Activated naive CD4-positive, alpha-beta T cell treated with anti-CD3 and anti-CD28 coated beads, Interleukin-2, amount 50 U/mL, for 72 hours (primary cell): ENCODE measurements around the gene THOC1. TPM values are rescaled to one million over a fixed set of nuclear protein-coding genes. Genes with fewer than 3 reads are reported as not detected.
"Not testable (repeated sequence)": the region's sequence is repeated elsewhere in the genome, so short reads cannot be mapped to it uniquely, and the experiment has no call there.

Experiments used
- ATAC-seq, 2 donors: fragments of 150-1000 bp; cut with Tn5 transposase; 2 replicates each; pipeline ENCODE4 v1.10.0; 2021; ENCODE audit warnings: mild to moderate bottlenecking in 2 of 2, moderate library complexity in 2 of 2
- DNase-seq, 2 donors: peaks; one replicate each; pipeline ENCODE4 v3.0.0; 2021 to 2022; ENCODE audit warnings: low spot score in 2 of 2
- H3K27ac Mint-ChIP-seq, 2 donors: one replicate each; pipeline ENCODE4 v1.8.0; 2022; ENCODE audit warnings: mild to moderate bottlenecking in 2 of 2, mixed read lengths in 2 of 2
- H3K36me3 Mint-ChIP-seq, 2 donors: one replicate each; pipeline ENCODE4 v1.8.0; 2022; ENCODE audit warnings: mixed read lengths in 2 of 2
- H3K9me3 Mint-ChIP-seq, 2 donors: one replicate each; pipeline ENCODE4 v1.8.0; 2022; ENCODE audit warnings: mixed read lengths in 2 of 2
- total RNA-seq, 2 donors: library from RNA; stranded (reverse); gene quantifications; one replicate each; pipeline ENCODE4 v1.2.3, GENCODE V29; 2022

Gene THOC1
- total RNA-seq, 2 donors from 2014 or later = 84.6 to 107 TPM

DNA sequence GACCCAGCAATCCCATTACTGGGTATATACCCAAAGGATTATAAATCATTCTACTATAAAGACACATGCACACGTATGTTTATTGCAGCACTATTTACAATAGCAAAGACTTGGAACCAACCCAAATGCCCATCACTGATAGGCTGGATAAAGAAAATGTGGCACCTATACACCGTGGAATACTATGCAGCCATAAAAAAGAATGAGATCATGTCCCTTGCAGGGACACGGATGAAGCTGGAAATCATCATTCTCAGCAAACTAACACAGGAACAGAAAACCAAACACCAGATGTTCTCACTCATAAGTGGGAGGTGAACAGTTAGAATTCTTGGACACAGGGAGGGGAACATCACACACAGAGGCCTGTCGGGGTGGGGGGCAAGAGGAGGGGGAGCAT lies 22.1 kb upstream of the THOC1 start:
- not testable (repeated sequence) for H3K9me3 Mint-ChIP-seq, H3K27ac Mint-ChIP-seq, DNase-seq, H3K36me3 Mint-ChIP-seq, ATAC-seq

DNA sequence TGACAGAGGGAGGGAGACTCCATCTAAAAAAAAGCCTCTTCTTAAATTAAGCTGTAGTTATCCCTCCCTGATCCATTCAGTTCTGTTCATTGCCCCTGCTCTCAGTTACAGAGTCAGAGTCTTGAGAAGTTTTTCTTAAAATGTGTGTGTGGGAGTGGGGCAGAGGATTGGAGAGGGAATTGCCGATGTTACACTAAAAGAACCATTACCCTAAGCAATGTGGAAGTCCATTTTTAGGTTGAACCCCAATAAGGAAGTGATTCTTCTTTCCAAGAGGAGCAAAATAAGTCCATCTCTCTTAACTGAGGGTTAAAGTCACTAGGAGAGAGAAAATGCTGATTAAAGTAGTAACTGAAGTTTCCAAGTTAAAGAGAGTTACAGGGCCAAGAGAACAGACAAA lies 21.2 kb upstream of the THOC1 start:
- ATAC-seq (no peak), DNase-seq (no peak)
- no peak overlapping the region for H3K27ac Mint-ChIP-seq
- no peaks in the 10 kb centered on the region for H3K36me3 Mint-ChIP-seq
- no peaks in the 10 kb centered on the region for H3K9me3 Mint-ChIP-seq

DNA sequence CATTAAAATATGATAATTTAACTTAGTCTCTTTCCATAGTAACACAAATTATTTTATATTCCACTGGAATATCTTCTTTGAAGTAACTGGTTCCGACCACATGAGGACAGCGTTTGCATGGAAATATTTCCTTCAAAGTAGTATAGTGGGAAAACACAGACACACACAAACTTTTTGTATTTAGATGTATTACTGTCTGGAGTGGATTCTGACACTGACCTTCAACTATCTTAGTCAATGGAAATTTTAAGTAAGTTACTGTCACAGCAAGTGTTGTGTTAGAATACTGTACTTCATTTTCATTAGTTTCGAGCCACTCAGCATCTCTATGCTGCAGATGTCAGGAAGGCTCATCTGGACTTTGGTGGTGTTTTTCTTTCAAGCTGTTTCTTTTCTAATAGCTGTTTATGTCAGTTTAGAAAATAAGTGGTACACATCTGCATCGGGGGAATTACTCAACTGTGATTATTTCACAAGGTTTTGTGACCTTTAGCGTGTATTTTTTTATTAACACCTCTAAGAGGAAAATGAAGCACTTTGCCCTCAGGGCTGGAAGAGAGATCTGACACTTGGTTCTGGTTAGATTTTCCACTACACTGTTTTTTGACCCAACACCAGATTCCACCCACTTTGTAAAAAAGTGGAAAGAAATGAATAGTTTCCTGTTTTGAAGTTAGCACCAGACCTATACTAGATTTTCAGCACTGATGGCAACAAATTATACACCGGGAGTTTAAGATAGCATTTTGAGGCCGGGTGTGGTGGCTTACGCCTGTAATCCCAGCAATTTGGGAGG lies 18.9 kb upstream of the THOC1 start:
- no peaks in the 10 kb centered on the region for H3K36me3 Mint-ChIP-seq
- no peak for DNase-seq
- no peak overlapping the region for H3K27ac Mint-ChIP-seq
- ATAC-seq = no peak
- no peaks in the 10 kb centered on the region for H3K9me3 Mint-ChIP-seq

DNA sequence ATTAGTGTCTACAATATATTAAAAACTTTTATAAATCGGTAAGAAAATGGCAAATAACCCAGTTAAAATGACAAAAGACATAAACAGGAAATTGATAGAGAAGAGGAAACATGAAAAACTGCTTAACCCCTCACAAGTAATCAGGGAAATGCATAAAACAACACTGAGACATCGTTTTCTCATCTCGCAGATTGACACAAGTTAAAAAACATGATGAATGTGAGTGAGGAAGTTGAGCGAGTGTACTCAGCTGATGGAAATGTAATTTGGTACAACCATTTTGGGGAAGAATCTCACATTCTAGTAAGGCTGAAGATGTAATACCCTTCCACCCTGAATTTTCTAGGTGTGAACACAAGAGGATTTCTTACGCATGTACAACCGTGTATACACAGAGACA lies 18.0 kb upstream of the THOC1 start:
- no peak for DNase-seq
- H3K9me3 Mint-ChIP-seq = no peaks in the 10 kb centered on the region
- ATAC-seq = no peak
- H3K36me3 Mint-ChIP-seq = no peaks in the 10 kb centered on the region
- H3K27ac Mint-ChIP-seq = no peak overlapping the region

DNA sequence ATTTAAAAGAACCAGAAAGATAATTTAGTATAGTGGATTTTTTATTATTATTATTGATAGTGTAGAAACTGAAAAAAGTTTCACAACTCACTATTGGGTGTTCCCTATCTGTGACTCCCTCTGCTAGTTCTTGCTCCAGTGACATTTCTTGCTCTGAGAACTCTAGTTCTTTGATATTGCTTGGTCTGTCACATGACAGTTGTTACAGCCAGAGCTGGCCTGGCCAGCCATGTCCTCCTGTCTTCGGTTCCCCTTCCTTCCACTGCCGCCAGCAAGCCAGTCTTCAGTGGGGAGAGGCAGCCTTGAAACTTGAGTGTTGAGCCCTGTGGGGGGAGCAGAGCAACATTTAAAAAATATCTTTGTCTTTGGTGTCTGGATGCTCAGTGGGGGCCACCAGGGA lies 7.6 kb upstream of the THOC1 start:
- ATAC-seq (no peak), DNase-seq (no peak)
- Mint-ChIP-seq H3K9me3 (no peaks in the 10 kb centered on the region), H3K27ac (no peak overlapping the region), H3K36me3 (no peaks in the 10 kb centered on the region)

DNA sequence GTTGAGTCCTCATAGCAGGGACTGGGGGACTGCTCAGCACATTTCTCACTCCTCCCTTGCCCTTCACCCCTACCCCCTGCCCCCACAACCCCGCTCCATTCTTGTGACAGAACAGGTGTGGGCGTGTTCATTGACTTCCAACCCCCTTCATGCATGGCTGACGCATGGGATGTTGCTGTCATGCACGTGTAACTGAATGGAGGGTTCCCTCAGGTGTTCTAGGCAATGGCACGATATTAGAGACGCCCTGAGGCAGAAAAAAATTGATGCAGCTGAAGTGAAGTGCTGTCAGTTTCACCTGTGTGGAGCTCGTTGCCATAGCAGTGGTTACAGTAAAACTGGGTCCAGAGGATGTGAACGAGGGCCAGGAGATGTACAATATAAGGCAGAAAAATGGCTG lies 6.5 kb upstream of the THOC1 start:
- Mint-ChIP-seq H3K27ac (no peak overlapping the region), H3K9me3 (no peaks in the 10 kb centered on the region), H3K36me3 (no peaks in the 10 kb centered on the region)
- DNase-seq (no peak), ATAC-seq (no peak)

DNA sequence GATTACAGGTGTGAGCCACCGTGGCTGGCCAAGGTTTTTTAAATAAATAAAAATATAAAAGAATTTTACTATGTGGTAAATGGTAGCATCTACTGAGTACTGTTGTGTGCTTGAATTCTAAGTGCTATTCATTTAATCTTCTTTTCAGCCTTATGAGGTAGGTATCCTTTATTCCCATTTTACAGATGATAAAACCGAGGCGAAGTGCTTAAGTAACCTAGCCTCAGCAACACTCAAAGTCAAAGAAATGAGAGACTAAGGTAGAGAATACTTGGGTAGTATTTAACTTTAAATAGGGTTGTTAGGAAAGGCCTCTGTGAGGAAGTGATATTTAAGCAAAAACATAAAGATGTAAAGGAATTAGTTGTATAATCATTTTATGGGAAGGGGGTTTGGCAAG lies 5.7 kb upstream of the THOC1 start:
- Mint-ChIP-seq H3K36me3 (peaks cover 1 to 2% of the 10 kb centered on the region in 2 donors), H3K27ac (no peak overlapping the region), H3K9me3 (no peaks in the 10 kb centered on the region)
- no peak for DNase-seq
- ATAC-seq = no peak

DNA sequence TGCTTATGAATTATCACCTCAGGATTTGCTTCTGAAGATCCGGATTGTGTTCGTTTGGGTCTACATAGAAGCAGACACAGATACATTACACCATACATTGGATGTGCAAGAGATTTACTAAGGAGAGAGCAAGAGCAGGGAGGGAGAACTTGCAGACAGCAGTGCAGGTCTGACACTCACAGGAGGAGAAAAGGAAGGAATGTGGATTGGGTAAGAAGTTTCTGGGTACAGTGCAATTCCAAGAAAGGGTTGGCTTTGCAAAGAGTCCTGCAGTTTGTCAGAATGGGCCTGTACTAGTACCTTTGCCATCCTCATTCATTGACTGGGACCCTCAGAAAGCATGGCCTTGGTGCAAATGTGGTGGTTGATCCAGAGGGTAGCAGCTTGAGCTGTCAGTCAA lies 4.8 kb upstream of the THOC1 start:
- DNase-seq (no peak), ATAC-seq (no peak)
- Mint-ChIP-seq H3K27ac (no peak overlapping the region), H3K36me3 (peaks cover 9 to 10% of the 10 kb centered on the region in 2 donors), H3K9me3 (no peaks in the 10 kb centered on the region)

DNA sequence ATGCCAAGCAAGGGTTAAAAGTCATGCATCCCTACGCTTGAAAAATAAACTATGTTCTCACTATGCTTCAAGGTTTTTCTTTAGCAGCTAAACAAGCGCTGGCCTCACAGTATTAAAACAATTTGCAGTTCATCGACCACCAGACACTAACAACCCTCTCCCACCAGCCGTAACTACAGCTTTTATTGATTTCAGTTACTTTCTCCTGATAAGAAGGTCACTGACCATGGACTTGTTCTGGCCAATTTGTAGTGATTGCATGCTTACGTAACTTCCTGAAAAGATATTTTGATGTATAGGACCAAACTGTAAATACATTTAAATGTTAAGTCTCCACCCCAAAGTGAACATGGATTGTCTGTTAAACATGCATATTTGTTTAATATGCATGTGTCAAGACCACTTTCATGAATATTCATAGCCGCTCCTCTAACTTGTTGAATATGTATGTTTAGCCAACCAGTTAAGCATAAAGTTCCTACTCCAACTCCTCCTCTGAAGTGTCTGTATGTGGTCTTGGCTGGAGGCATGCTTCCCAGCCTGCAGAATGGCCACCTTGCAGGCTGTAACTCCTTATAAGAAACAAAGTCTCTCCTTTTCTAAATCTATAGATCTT lies 1.7 kb upstream of the THOC1 start:
- Mint-ChIP-seq H3K27ac (peak overlapping the region in 1 of 2 donors; percentile 37), H3K9me3 (no peaks in the 10 kb centered on the region), H3K36me3 (peaks cover 9 to 20% of the 10 kb centered on the region in 2 donors)
- ATAC-seq = no peak
- DNase-seq = no peak

DNA sequence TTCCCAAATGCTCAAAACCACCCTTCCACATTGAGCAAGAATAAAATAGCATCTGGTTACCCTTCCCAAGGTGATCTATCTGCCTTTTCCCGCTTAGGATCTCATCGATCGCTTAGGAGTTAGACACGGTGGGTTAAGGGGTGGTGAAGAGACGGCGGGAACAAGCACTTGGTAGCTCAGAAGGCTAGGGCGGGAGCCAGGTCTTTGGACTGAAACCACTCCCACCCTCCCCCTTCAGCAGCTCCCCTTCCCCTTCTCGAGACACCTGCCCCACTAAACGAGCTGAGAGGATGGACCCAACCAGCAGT lies 513 bp downstream of the THOC1 start:
- Mint-ChIP-seq H3K9me3 (no peaks in the 10 kb centered on the region), H3K36me3 (peaks cover 17 to 28% of the 10 kb centered on the region in 2 donors), H3K27ac (peak overlapping the region; percentile 99 to 100)
- ATAC-seq (no peak), DNase-seq (no peak)

DNA sequence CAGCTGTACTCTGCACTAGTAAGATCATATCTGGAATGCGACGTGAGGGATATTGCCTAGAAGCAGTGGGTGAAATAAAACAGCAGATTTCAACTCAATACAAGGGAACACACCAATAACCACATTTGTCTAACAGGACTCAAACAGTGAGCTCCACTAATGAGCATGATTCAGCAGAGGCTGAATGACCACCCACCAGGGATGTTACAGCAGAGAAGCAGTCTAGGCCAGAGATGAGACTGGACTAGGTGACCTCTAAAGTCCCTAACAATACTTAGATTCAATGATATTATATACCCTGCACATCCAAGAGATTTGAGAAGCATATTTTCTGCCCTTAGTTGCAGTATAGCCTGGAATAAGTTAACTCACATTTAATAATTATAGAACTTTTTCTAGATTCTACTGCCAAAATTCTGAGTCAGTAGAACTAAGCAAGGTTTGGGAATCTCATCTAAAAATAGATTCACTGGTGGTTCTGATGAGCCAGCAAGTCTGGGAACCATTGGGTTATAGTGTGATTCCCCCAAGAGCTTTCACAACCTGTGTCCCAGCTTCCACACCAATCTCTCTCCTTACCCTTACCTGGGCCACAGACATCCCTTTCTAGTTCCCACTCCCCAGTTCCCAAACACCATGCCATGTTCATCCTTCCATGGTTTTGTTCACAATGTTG lies 6.3 kb downstream of the THOC1 start:
- H3K9me3 Mint-ChIP-seq = no peaks in the 10 kb centered on the region

DNA sequence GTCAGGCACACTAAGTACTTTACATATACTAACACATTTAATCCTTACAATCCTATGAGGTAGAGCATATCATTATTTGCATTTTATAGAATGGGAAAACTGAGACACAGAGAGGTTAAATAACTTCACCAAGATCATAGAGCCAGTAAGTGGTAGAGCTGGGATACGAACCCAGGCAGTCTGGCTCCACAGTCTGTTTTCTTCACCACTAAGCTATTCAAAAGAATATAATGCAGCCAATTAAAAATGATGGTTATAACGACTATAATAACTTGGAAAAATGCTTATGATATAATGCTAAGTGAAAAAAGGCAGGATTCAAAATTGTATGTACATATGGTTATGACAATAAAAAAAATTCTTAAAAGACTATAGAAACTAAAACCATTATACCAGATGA lies 7.3 kb downstream of the THOC1 start:
- no peaks in the 10 kb centered on the region for H3K9me3 Mint-ChIP-seq
- DNase-seq (no peak), ATAC-seq (no peak)
- no peak overlapping the region for H3K27ac Mint-ChIP-seq
- peaks cover 18 to 30% of the 10 kb centered on the region in 2 donors for H3K36me3 Mint-ChIP-seq

More for the DNA sequence above, 6.3 kb downstream of the THOC1 start:
- ATAC-seq (no peak), DNase-seq (no peak)
- Mint-ChIP-seq H3K27ac (peak overlapping the region in 1 of 2 donors; percentile 5), H3K36me3 (peaks cover 10 to 28% of the 10 kb centered on the region in 2 donors)

DNA sequence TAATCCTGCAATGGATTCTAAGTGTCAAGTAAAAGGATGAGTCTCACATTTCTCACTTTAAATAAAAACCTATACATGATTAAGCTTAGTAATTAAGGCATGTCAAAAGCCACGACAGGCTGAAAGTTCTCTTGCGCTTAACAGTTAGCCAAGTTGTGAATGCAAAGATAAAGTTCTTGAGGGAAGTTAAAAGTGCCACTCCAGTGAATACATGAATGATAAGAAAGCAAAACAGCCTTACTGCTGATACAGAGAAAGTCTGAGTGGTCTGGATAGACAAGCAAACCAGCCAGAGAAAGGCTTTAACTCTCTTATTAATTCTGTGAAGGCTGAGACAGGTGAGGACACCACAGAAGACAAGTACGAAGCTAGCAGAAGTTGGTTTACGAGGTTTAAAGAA lies 12.7 kb downstream of the THOC1 start:
- ATAC-seq (no peak), DNase-seq (no peak)
- H3K36me3 Mint-ChIP-seq = peaks cover 21 to 37% of the 10 kb centered on the region in 2 donors
- no peak overlapping the region for H3K27ac Mint-ChIP-seq
- no peaks in the 10 kb centered on the region for H3K9me3 Mint-ChIP-seq

DNA sequence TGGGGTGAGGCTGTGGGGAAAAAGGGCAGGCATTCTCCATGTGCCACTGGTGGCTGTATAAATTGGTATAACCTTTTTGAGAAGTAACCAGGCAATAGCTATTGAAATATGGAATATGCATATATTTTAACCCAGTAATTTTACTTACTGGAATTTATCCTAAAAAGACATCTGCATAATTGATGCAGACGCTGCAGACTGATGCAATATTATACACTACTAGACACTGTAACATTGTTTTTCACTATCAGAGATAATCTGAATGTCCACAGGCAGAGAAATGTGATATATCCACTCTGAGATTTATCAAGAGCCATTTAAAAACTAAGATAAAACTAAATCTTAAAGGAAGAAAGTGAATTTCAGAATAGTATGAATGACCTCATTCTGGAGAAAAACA lies 14.7 kb downstream of the THOC1 start:
- ATAC-seq (no peak), DNase-seq (no peak)
- Mint-ChIP-seq H3K27ac (no peak overlapping the region), H3K9me3 (no peaks in the 10 kb centered on the region), H3K36me3 (peaks cover 27 to 33% of the 10 kb centered on the region in 2 donors)

DNA sequence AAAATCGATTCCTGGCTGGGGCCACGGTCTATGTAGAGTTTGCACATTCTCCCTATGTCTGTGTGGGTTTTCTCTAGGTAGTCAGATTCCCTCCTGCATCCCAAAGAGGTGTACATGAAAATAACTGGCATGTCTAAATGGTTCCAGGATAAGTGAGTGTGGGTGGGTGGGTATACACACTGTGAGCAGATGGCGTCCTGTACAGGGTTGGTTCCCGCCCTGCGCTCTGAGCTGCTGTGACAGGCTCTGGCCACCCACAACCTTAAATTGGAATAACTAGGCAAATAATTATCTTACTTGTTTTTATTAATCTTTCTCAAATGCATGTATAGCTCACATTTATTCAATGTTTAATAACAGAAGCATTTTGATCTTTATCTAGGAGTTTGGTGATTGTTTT lies 16.3 kb downstream of the THOC1 start:
- no peak for DNase-seq
- no peak for ATAC-seq
- peaks cover 24 to 26% of the 10 kb centered on the region in 2 donors for H3K36me3 Mint-ChIP-seq
- no peaks in the 10 kb centered on the region for H3K9me3 Mint-ChIP-seq
- H3K27ac Mint-ChIP-seq = no peak overlapping the region

DNA sequence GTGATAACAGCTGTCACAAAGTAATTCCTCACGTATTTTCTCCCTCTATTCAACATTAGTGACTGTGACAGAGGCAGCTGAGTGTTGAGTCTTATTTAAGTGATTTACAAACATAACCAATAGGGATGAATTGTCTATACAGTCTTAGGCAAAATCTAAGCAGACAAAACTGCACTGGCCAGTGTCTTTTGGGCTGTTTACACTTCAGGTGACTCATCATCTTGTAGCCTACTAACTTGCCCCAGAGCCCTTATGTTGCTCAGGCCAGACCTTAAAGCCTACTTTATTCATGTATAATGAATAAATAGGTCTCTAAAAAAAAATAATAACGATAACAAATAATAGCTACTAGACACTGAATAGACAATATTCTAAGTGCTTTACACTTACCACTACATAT lies 17.2 kb downstream of the THOC1 start:
- DNase-seq = no peak
- no peak for ATAC-seq
- Mint-ChIP-seq H3K9me3 (no peaks in the 10 kb centered on the region), H3K36me3 (peaks cover 16 to 25% of the 10 kb centered on the region in 2 donors), H3K27ac (no peak overlapping the region)

DNA sequence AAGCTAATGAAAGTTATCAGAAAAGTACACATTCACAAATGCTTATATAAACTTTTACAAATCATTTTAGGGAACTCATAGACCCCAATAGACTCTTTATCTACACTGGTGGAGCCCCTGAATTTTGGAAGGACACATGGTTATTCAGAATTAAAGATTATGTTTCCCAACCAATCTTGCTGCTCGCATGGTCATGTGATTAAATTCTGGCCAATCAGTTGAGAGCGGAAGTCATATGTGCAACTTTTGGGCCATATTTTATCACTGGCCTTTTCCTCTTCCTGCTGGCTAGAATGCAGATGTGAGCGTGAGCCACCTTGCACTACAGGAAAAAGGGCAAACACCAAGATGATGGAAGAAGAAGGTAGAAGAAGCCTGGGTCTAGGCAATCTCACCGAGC lies 19.8 kb downstream of the THOC1 start:
- no peaks in the 10 kb centered on the region for H3K9me3 Mint-ChIP-seq
- DNase-seq (no peak), ATAC-seq (no peak)

More for the DNA sequence above, 19.8 kb downstream of the THOC1 start:
- H3K36me3 Mint-ChIP-seq = peaks cover 30 to 32% of the 10 kb centered on the region in 2 donors
- H3K27ac Mint-ChIP-seq = no peak overlapping the region
